DOHH2 (cell line): ENCODE data around the gene COL19A1.
"Not testable (repeated sequence)": the region's sequence is repeated elsewhere in the genome, so short reads cannot be mapped to it uniquely, and the experiment has no call there.

Source experiments
- H3F3A ChIP-seq: fragments of 200-600 bp; sonication (generic), shearing (Covaris generic); 2 replicates; pipeline ENCODE4 v1.6.0; 2016; ENCODE audit warnings: antibody characterized with exemption, mild to moderate bottlenecking; ENCODE audit not compliant: control insufficient read depth, insufficient read depth
- H3K27ac ChIP-seq: fragments of 200-600 bp; sonication (generic); 2 replicates; pipeline ENCODE4 v1.5.1; 2014; ENCODE audit warnings: low read depth, mild to moderate bottlenecking, low read length, moderate library complexity
- H3K27me3 ChIP-seq: fragments of 200-600 bp; sonication (generic); 2 replicates; pipeline ENCODE4 v1.6.1; 2014; ENCODE audit warnings: mild to moderate bottlenecking, low read length, mixed read lengths; ENCODE audit not compliant: control insufficient read depth
- H3K36me3 ChIP-seq: fragments of 200-600 bp; sonication (generic); 2 replicates; pipeline ENCODE4 v1.6.1; 2014; ENCODE audit warnings: mild to moderate bottlenecking, low read length, moderate library complexity, mixed read lengths; ENCODE audit not compliant: control insufficient read depth
- H3K4me1 ChIP-seq: fragments of 200-600 bp; sonication (generic); 2 replicates; pipeline ENCODE4 v1.6.1; 2014; ENCODE audit warnings: mild to moderate bottlenecking, low read length, mixed read lengths; ENCODE audit not compliant: control insufficient read depth
- H3K4me2 ChIP-seq: fragments of 200-600 bp; sonication (generic); 2 replicates; pipeline ENCODE4 v1.6.0; 2014; ENCODE audit warnings: mild to moderate bottlenecking, low read length, moderate library complexity
- H3K4me3 ChIP-seq: fragments of 200-600 bp; sonication (generic); 2 replicates; pipeline ENCODE4 v1.5.1; 2014; ENCODE audit warnings: mild to moderate bottlenecking, low read length, mixed read lengths
- H3K79me2 ChIP-seq: fragments of 200-600 bp; sonication (generic); 2 replicates; pipeline ENCODE4 v1.6.1; 2014; ENCODE audit warnings: mild to moderate bottlenecking, low read length, mixed read lengths; ENCODE audit not compliant: control insufficient read depth
- H3K9me2 ChIP-seq: fragments of 200-600 bp; sonication (generic); replicated peaks from 2 replicates; pipeline ENCODE4 v1.6.1; 2014; ENCODE audit warnings: mild to moderate bottlenecking, low read length, mixed read lengths; ENCODE audit not compliant: control insufficient read depth
- H3K9me3 ChIP-seq: fragments of 200-600 bp; sonication (generic); 2 replicates; pipeline ENCODE4 v1.6.1; 2014; ENCODE audit warnings: antibody characterized with exemption, low read length, mixed read lengths; ENCODE audit not compliant: control insufficient read depth, insufficient read depth
- H4K20me1 ChIP-seq: fragments of 200-600 bp; sonication (generic); 2 replicates; pipeline ENCODE4 v1.6.0; 2014; ENCODE audit warnings: low read depth, mild to moderate bottlenecking, antibody characterized with exemption, low read length, moderate library complexity; ENCODE audit not compliant: control insufficient read depth, insufficient read depth
- EZH2phosphoT487 ChIP-seq: fragments of 200-600 bp; sonication (generic); IDR thresholded peaks from 2 replicates; pipeline ENCODE4 v1.6.1; 2017; ENCODE audit warnings: borderline replicate concordance, mild to moderate bottlenecking, antibody characterized with exemption, low read length, moderate library complexity, mixed read lengths
- TF ChIP-seq, protein P1 (sequence below): fragments of 200-600 bp; sonication (generic); IDR thresholded peaks from one replicate; pipeline ENCODE4 v1.5.1; 2014; ENCODE audit warnings: antibody characterized with exemption, mild to moderate bottlenecking, low read depth, low read length; ENCODE audit not compliant: poor library complexity, severe bottlenecking

The COL19A1 gene

DNA sequence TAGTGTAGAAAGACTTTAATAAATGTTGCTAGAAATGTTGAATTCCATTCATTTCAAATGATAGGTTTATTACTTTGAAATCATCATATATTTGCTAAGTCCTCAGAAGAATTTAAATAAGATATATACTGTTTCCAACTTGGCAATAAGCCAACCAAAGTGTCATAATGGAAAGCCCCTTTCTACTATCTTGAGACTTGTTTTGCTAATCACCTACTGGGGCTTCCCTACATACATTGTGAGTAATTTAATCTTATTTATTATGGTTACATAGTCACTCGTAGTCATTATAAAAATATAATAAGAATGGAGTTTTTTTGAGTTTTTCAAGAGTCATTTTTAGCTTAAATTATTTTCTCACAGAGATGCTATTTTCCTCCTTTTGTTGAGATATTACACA is 20.7 kb downstream of the COL19A1 start:
- H3K9me2 ChIP-seq, result no peaks in the 10 kb centered on the region
- peaks cover 34% of the 10 kb centered on the region for H3K4me1 ChIP-seq
- H3K4me3 ChIP-seq, result no peak overlapping the region
- TF ChIP-seq, protein P1, sequence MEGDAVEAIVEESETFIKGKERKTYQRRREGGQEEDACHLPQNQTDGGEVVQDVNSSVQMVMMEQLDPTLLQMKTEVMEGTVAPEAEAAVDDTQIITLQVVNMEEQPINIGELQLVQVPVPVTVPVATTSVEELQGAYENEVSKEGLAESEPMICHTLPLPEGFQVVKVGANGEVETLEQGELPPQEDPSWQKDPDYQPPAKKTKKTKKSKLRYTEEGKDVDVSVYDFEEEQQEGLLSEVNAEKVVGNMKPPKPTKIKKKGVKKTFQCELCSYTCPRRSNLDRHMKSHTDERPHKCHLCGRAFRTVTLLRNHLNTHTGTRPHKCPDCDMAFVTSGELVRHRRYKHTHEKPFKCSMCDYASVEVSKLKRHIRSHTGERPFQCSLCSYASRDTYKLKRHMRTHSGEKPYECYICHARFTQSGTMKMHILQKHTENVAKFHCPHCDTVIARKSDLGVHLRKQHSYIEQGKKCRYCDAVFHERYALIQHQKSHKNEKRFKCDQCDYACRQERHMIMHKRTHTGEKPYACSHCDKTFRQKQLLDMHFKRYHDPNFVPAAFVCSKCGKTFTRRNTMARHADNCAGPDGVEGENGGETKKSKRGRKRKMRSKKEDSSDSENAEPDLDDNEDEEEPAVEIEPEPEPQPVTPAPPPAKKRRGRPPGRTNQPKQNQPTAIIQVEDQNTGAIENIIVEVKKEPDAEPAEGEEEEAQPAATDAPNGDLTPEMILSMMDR, result no peak
- no peak for TF ChIP-seq EZH2phosphoT487
- no peaks in the 10 kb centered on the region for H3K27me3 ChIP-seq
- peak overlapping the region; percentile 14; the same call in 1 of the 2 replicates for H3K4me2 ChIP-seq
- H3K27ac ChIP-seq, result no peak overlapping the region; the same call in 1 of the 2 replicates
- no peaks in the 10 kb centered on the region; the same call in 1 of the 2 replicates for H3K9me3 ChIP-seq
- H3K79me2 ChIP-seq, result no peaks in the 10 kb centered on the region
- H4K20me1 ChIP-seq, result no peaks in the 10 kb centered on the region
- H3K36me3 ChIP-seq, result no peaks in the 10 kb centered on the region
- peaks cover 2% of the 10 kb centered on the region; the same call in 1 of the 2 replicates for H3F3A ChIP-seq

DNA sequence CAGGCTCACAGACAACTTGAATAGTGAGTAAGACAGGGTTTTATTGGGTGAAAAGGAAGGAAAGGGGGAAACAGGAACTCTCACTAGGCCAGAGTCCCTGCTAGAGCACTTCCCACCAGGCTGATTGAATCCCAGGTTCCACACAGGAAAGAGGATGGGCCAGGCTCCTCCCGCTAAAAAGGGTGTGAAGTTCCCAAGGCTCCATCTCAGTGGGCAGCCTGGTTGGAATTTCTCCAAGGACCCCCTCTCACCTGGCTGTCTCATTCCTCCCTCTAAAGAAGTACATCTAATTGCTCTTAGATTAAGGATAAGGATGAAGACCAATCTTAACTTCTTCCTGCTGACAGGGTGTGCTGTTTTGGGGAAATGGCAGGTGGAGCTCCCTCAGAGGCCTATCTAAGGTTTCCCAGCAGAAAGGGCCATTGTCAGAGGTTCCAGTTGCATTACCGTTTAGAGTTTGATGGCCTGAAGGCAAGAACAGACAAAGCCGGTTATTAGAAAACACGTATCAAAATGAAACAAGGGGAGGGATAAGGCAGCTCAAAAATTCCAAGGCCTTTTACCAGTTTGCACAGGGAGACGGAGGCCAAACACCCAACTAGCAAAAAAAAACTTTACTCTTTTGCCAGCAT is 21.5 kb downstream of the COL19A1 start:
- TF ChIP-seq EZH2phosphoT487, result no peak
- TF ChIP-seq, protein P1, result no peak
- Histone ChIP-seq H3K27ac (no peak overlapping the region; the same call in 1 of the 2 replicates), H3K4me1 (peaks cover 26% of the 10 kb centered on the region), H3K27me3 (no peaks in the 10 kb centered on the region), H3K4me3 (no peak overlapping the region), H3F3A (no peaks in the 10 kb centered on the region), H3K9me2 (no peaks in the 10 kb centered on the region), H3K4me2 (no peak overlapping the region; the same call in 1 of the 2 replicates), H3K79me2 (no peaks in the 10 kb centered on the region), H3K9me3 (no peaks in the 10 kb centered on the region; the same call in 1 of the 2 replicates), H4K20me1 (no peaks in the 10 kb centered on the region), H3K36me3 (no peaks in the 10 kb centered on the region)

DNA sequence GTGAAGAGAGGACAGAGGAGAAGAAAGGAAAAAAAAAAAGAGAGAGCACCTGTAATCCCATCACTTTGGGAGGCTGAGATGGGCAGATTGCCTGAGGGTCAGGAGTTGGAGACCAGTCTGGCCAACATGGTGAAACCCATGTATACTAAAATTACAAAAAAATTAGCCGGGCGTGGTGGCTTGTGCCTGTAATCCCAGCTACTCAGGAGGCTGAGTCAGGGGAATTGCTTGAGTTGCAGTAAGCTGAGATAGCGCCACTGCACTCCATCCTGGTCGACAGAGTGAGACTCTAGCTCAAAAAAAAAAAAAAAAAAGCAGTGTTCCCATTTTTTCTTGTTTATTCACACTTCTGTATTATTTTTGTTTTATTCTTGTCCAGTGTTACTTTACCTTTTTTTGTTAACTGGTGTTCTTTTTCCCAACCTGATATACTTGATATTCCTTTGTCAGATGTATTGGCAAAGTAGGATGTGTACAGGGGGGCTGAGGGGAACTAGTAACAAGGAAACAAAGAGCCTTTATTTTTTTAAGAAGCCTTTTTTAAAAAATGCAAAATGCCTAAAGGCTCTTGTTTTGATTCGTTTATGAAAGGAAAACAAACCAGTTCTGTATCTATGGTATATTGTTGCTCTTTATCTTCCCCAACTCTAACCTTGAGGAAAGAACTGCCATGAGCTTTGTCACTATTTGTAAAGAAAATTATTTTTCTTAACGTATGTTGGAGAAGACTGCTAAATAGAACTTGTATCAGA is 22.3 kb downstream of the COL19A1 start:
- no peak for TF ChIP-seq EZH2phosphoT487
- TF ChIP-seq, protein P1, result no peak
- Histone ChIP-seq H3F3A (no peaks in the 10 kb centered on the region), H3K9me2 (no peaks in the 10 kb centered on the region), H3K36me3 (no peaks in the 10 kb centered on the region), H3K4me1 (peaks cover 17% of the 10 kb centered on the region), H3K9me3 (no peaks in the 10 kb centered on the region; the same call in 1 of the 2 replicates), H3K27ac (no peak overlapping the region), H3K4me2 (no peak overlapping the region), H3K79me2 (no peaks in the 10 kb centered on the region), H4K20me1 (no peaks in the 10 kb centered on the region), H3K4me3 (no peak overlapping the region), H3K27me3 (no peaks in the 10 kb centered on the region)

GRCh38 chr6:69889234-69889974 is 23.0 kb downstream of the COL19A1 start:
- H3K4me1 ChIP-seq, result peaks cover 15% of the 10 kb centered on the region
- not testable (repeated sequence) for H4K20me1 ChIP-seq, H3K4me2 ChIP-seq, H3K27ac ChIP-seq, H3K79me2 ChIP-seq, H3K9me2 ChIP-seq, H3K4me3 ChIP-seq, H3K27me3 ChIP-seq, H3K36me3 ChIP-seq, H3K9me3 ChIP-seq, H3F3A ChIP-seq

DNA sequence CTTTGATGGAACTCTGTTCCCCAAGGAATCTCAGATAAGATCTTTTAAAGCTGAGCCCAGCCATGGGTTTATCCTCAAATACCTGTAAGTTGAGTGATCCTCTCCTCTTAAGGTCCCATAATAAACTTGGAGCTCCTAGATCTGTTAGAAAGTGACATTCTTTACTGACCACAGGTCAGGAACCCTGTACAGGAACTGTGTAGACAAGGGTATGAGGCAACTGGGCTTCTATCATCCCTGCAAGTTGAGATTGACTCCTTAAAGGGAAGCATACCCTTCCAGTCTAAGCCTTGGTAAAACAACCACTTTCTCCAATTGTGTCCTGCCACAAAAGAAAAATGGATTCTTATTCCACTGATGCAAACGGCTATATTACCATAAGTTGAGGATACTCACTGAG is 26.2 kb downstream of the COL19A1 start:
- H3F3A ChIP-seq, H3K9me3 ChIP-seq, H3K4me3 ChIP-seq, H3K4me2 ChIP-seq, H3K27me3 ChIP-seq, H3K36me3 ChIP-seq, H3K27ac ChIP-seq, H3K79me2 ChIP-seq, H4K20me1 ChIP-seq, H3K9me2 ChIP-seq: not testable (repeated sequence)
- H3K4me1 ChIP-seq, result peaks cover 12% of the 10 kb centered on the region
